CD4-positive, alpha-beta T cell (primary cell): ENCODE measurements around the gene RRP1. TPM values are rescaled to one million over a fixed set of nuclear protein-coding genes. Genes with fewer than 3 reads are reported as not detected.
A peak's percentile ranks its signal among the peaks of the same experiment; 100 is the strongest.

Experiments
- ATAC-seq: fragments of 200-7000 bp; cut with Tn5 transposase; one replicate; pipeline ENCODE4 v1.10.0; 2022; ENCODE audit warnings: mild to moderate bottlenecking; ENCODE audit not compliant: poor library complexity
- CTCF ChIA-PET: fragments of 350-600 bp; sonication (Branson Sonifier 250); formaldehyde crosslinking; loops from one replicate; lab custom pipeline; 2021; ENCODE audit warnings: antibody characterized with exemption, inconsistent platforms; lab: Charles Lee
- POLR2A ChIA-PET: fragments of 350-600 bp; sonication (Branson Sonifier 250); formaldehyde crosslinking; loops from one replicate; lab custom pipeline; 2021; ENCODE audit warnings: antibody characterized with exemption, inconsistent platforms; lab: Charles Lee
- DNase-seq, 14 experiments: peaks; one replicate each; pipeline ENCODE4 v3.0.0-alpha.2; 2013 to 2020; ENCODE audit warnings: mixed read lengths in 2 of 14
- H3K27ac ChIP-seq, 2 donors: one replicate each; pipeline versions ENCODE4 v1.5.1 to v1.7.0; 2013; ENCODE audit warnings: low read length in 2 of 2, low read depth in 1 of 2, mild to moderate bottlenecking in 1 of 2
- H3K27me3 ChIP-seq, 2 experiments: 1 replicate in 1 of 2; 2 replicates in 1 of 2; pipeline versions ENCODE4 v1.6.1 to v1.7.0; 2013; ENCODE audit warnings: low read length in 2 of 2, control low read depth in 1 of 2, mild to moderate bottlenecking in 1 of 2, moderate library complexity in 1 of 2; ENCODE audit not compliant: insufficient read depth in 2 of 2, control insufficient read depth in 1 of 2
- H3K36me3 ChIP-seq: one replicate; pipeline ENCODE4 v1.6.1; 2013; ENCODE audit warnings: low read length, control low read depth; ENCODE audit not compliant: insufficient read depth
- H3K4me1 ChIP-seq: one replicate; pipeline ENCODE4 v1.6.1; 2013; ENCODE audit warnings: low read length, control low read depth; ENCODE audit not compliant: insufficient read depth
- H3K4me3 ChIP-seq: one replicate; pipeline ENCODE4 v1.5.1; 2013; ENCODE audit warnings: mild to moderate bottlenecking, low read length, moderate library complexity
- H3K9me3 ChIP-seq, 2 experiments: 1 replicate in 1 of 2; 2 replicates in 1 of 2; pipeline versions ENCODE4 v1.6.1 to v1.7.0; 2013; ENCODE audit warnings: low read length in 2 of 2, mild to moderate bottlenecking in 2 of 2, control low read depth in 1 of 2, moderate library complexity in 1 of 2; ENCODE audit not compliant: control insufficient read depth in 1 of 2, insufficient read depth in 1 of 2
- H3K27ac Mint-ChIP-seq: one replicate; pipeline ENCODE4 v1.8.0; 2020; ENCODE audit warnings: mixed read lengths
- H3K27me3 Mint-ChIP-seq: one replicate; pipeline ENCODE4 v1.8.0; 2021; ENCODE audit warnings: mixed read lengths
- H3K36me3 Mint-ChIP-seq: one replicate; pipeline ENCODE4 v1.8.0; 2021; ENCODE audit warnings: low read depth, mixed read lengths
- H3K4me1 Mint-ChIP-seq: one replicate; pipeline ENCODE4 v1.8.0; 2021; ENCODE audit warnings: low read depth, mixed read lengths
- H3K4me3 Mint-ChIP-seq: one replicate; pipeline ENCODE4 v1.8.0; 2020; ENCODE audit warnings: mild to moderate bottlenecking, mixed read lengths
- H3K9me3 Mint-ChIP-seq: one replicate; pipeline ENCODE4 v1.8.0; 2020; ENCODE audit warnings: mixed read lengths
- intact Hi-C, 2 experiments: fragments of 100-400 bp; cut with DNase I in 1 of 2; cut with micrococcal nuclease in 1 of 2; formaldehyde crosslinking; loops; one replicate each; pipeline versions ENCODE4 v1.15.1 to v1.9.0; 2023 to 2025; cut with DNase I, micrococcal nuclease
- total RNA-seq, 174 experiments: library from RNA in 2 of 174; stranded (reverse) in 2 of 174; gene quantifications; one replicate each; pipeline ENCODE4 v1.2.3 and lab custom pipeline; 2021 to 2026
- TF ChIP-seq, protein P1 (sequence below): fragments of 200-600 bp; IDR thresholded peaks from one replicate; pipeline ENCODE4 v1.8.0; 2022; ENCODE audit warnings: antibody characterized with exemption, mild to moderate bottlenecking

The RRP1 gene
- total RNA-seq, 2 experiments from 2014 or later: 27.7 to 29.0 TPM

DNA sequence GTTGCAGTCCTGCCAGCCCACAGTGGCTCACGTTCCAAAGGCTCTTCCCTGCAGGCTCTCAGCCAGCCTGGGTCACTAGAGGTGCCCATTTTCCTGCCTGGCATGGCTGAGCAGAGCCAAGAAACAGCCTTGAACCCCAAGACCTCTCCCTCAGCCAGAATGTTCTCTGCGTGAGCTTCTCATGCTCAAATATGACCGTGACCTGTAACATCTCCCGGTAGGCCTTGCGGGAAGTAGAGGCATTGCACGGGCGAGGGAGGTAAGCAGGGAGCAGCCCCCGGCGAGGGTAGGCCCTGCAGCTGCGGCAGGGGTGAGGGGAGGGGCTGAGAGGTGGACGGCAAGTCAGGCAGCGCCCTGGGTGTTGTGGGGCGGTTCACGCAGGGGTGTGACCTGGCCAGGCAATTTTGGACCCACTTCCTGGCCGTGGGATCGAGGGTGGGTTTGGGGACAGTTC lies 20.0 kb downstream of the RRP1 start:
- Mint-ChIP-seq H3K4me3 (no peak overlapping the region), H3K4me1 (peaks cover 9% of the 10 kb centered on the region), H3K36me3 (peaks cover 2% of the 10 kb centered on the region), H3K9me3 (no peaks in the 10 kb centered on the region), H3K27ac (no peak overlapping the region), H3K27me3 (no peaks in the 10 kb centered on the region)
- H3K4me1 ChIP-seq: peaks cover 13% of the 10 kb centered on the region
- TF ChIP-seq, protein P1, sequence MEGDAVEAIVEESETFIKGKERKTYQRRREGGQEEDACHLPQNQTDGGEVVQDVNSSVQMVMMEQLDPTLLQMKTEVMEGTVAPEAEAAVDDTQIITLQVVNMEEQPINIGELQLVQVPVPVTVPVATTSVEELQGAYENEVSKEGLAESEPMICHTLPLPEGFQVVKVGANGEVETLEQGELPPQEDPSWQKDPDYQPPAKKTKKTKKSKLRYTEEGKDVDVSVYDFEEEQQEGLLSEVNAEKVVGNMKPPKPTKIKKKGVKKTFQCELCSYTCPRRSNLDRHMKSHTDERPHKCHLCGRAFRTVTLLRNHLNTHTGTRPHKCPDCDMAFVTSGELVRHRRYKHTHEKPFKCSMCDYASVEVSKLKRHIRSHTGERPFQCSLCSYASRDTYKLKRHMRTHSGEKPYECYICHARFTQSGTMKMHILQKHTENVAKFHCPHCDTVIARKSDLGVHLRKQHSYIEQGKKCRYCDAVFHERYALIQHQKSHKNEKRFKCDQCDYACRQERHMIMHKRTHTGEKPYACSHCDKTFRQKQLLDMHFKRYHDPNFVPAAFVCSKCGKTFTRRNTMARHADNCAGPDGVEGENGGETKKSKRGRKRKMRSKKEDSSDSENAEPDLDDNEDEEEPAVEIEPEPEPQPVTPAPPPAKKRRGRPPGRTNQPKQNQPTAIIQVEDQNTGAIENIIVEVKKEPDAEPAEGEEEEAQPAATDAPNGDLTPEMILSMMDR: no peak
- ATAC-seq: no peak
- H3K4me3 ChIP-seq: no peak overlapping the region
- H3K36me3 ChIP-seq: no peaks in the 10 kb centered on the region
- H3K27me3 ChIP-seq: no peaks in the 10 kb centered on the region
- H3K27ac ChIP-seq: no peak overlapping the region
- intact Hi-C loops: no loop called here
- no peaks in the 10 kb centered on the region for H3K9me3 ChIP-seq
- POLR2A ChIA-PET: no interaction called here
- DNase-seq: no peak
- CTCF ChIA-PET: no interaction called here

DNA sequence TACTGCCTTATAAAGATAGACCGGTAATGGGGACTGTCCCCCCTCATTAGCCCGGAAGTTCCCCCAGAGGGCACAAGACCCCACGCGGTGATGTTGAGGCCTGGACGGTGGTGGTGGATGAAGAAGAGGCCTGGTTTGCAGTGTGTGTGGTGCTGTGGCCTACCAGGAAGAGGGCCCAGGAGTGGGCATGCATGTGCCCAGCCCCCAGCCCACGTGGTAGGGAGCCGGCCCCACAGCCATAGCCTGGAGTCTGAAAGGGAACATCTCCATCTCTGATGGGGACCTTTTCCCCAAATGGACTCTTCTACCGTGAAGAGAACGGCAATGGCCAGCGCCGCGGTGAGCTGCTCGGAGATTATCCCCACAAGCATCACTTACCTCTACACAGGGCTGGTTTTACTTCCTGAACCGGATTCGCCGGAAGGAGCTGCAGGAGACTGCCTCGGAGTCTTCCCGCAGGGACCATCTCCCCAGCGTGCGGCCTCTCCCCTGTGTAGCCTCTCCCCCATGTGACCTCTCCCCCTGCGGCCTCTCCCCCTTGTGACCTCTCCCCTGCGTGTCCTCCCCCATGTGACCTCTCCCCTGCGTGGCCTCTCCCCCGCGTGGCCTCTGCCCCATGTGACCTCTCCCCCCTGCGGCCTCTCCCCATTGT lies 20.6 kb downstream of the RRP1 start:
- CTCF ChIA-PET: interaction anchor here (0.6 to 1.6 kb wide), 8 partner anchors 20 to 204 kb away, joined by 3 to 24 read pairs (median 4); partner anchors contain the start of gene RRP1
- no peaks in the 10 kb centered on the region for H3K27me3 Mint-ChIP-seq
- TF ChIP-seq, protein P1: no peak
- H3K4me1 Mint-ChIP-seq: peaks cover 13% of the 10 kb centered on the region
- no peak overlapping the region for H3K4me3 Mint-ChIP-seq
- Histone ChIP-seq H3K9me3 (no peaks in the 10 kb centered on the region), H3K27ac (no peak overlapping the region), H3K4me1 (peaks cover 16% of the 10 kb centered on the region), H3K4me3 (no peak overlapping the region), H3K27me3 (no peaks in the 10 kb centered on the region), H3K36me3 (no peaks in the 10 kb centered on the region)
- no peaks in the 10 kb centered on the region for H3K9me3 Mint-ChIP-seq
- no peak for DNase-seq
- no peaks in the 10 kb centered on the region for H3K36me3 Mint-ChIP-seq
- POLR2A ChIA-PET: interaction anchor here (1.0 to 1.4 kb wide), 2 partner anchors 166 to 171 kb away, joined by 3 to 4 read pairs; no protein-coding TSS in a partner anchor
- intact Hi-C loops: loop anchor here (1.0 to 5.0 kb wide), 4 partner anchors 107 to 672 kb away; no protein-coding TSS in a partner anchor
- H3K27ac Mint-ChIP-seq: no peak overlapping the region
- ATAC-seq: no peak

GRCh38 chr21:43810505-43811261 lies 21.3 kb downstream of the RRP1 start:
- ATAC-seq: peak; percentile 96
- Histone ChIP-seq H3K27me3 (no peaks in the 10 kb centered on the region), H3K4me3 (peak overlapping the region; percentile 22), H3K27ac (no peak overlapping the region), H3K9me3 (no peaks in the 10 kb centered on the region), H3K4me1 (peaks cover 21% of the 10 kb centered on the region), H3K36me3 (no peaks in the 10 kb centered on the region)
- TF ChIP-seq, protein P1: peak; percentile 87
- no peak overlapping the region for H3K4me3 Mint-ChIP-seq
- H3K27ac Mint-ChIP-seq: peak overlapping the region; percentile 37
- H3K36me3 Mint-ChIP-seq: no peaks in the 10 kb centered on the region
- intact Hi-C loops: loop anchor here (1.0 to 5.0 kb wide), 4 partner anchors 106 to 672 kb away; no protein-coding TSS in a partner anchor
- peaks cover 13% of the 10 kb centered on the region for H3K4me1 Mint-ChIP-seq
- POLR2A ChIA-PET: interaction anchor here (1.0 to 1.4 kb wide), 3 partner anchors 128 to 171 kb away, joined by 3 to 4 read pairs (median 3); no protein-coding TSS in a partner anchor
- CTCF ChIA-PET: interaction anchor here (0.6 to 1.6 kb wide), 8 partner anchors 21 to 203 kb away, joined by 3 to 24 read pairs (median 4); partner anchors contain the start of gene RRP1
- no peaks in the 10 kb centered on the region for H3K27me3 Mint-ChIP-seq
- no peaks in the 10 kb centered on the region for H3K9me3 Mint-ChIP-seq
- DNase-seq: peak; percentile 80 to 93 (median 86)
